ENCODE measurements around the gene RASGRP1. TPM values are rescaled to one million over a fixed set of nuclear protein-coding genes. Genes with fewer than 3 reads are reported as not detected.

Gene RASGRP1
- total and polyA plus RNA-seq, 7 experiments from 2014 or later = 77.6 to 182 (median 101) TPM

DNA sequence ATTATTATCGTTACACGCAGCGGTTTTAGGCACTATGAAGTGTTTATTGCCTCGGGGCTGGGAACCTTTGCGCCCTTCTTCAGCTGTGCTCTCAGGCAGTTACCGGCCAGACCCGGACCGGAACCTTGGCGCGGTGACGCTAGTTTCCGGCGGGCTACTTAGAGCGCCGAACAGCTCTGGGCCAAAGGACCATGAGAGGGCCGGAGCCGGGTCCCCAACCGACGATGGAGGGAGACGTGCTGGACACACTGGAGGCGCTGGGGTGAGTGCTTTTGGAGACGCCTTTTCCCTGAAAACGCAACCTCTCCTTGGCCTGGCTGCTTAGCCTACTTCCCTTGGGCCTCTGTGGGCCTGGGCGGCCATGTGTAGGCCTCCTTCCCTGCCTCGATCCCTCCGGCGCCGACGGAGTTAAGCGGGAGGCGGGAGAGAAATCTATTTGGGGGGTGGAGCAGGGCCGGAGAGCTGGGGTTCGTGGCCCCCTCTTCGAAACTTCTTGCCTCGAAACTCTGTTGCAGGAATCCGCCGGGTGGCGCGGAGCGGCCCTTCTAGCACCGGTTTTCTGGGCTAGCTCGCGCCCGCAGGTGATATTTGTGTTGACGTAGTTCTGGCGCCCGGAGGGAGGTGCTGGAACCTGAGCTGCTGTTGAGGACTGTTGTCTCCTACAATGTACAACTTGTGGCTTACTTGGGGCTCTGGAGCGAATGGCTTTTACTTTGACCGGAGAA, 110.5 kb downstream of the RASGRP1 start, which contains the start of gene FAM98B:
Gene FAM98B, plus strand, starts transcription at position 157 of the 725 bp plus-strand sequence. Its CDS starts 35 bp downstream, at position 192.
- DNase-seq (peak; percentile 73 to 94 (median 82)), ATAC-seq (peak; percentile 92)
- Mint-ChIP-seq H3K9me3 (no peaks in the 10 kb centered on the region), H3K4me1 (peaks cover 24 to 46% (median 36%) of the 10 kb centered on the region in 7 donors), H3K27me3 (peaks cover 0 to 19% (median 0%) of the 10 kb centered on the region in 5 donors), H3K36me3 (peaks cover 2 to 11% (median 4%) of the 10 kb centered on the region in 5 donors), H3K4me3 (peak within 1 kb of the TSS; percentile 86 to 99 (median 96)), H3K27ac (peak within 1 kb of the TSS; percentile 92 to 99 (median 95))
- ChIA-PET POLR2A (interaction anchor here (0.6 to 2.6 kb wide), 19 partner anchors 10 to 1328 kb away, joined by 3 to 23 read pairs (median 5); partner anchors contain the start of genes FSIP1 and RASGRP1), CTCF (interaction anchor here (0.5 to 3.6 kb wide), 12 partner anchors 14 to 409 kb away, joined by 3 to 31 read pairs (median 5); no protein-coding TSS in a partner anchor)
- H3K27ac ChIP-seq (ENCODE audit: low read depth, low read length) = peak within 1 kb of the TSS; percentile 95
- peaks cover 0 to 6% (median 0%) of the 10 kb centered on the region in 3 experiments for H3K36me3 ChIP-seq (ENCODE audit: control insufficient read depth in 2 of 3, insufficient read depth in 3 of 3, low read length in 3 of 3)
- peak within 1 kb of the TSS; percentile 98 for H3K4me3 ChIP-seq (ENCODE audit: low read length)
- intact Hi-C loops (cut with micrococcal nuclease) = loop anchor here in 1 of 2 donors (2.0 to 10.0 kb wide), 3 partner anchors 21 to 1879 kb away; partner anchors contain the start of genes CDIN1 and FSIP1
- H3K27me3 ChIP-seq (ENCODE audit: control insufficient read depth in 2 of 2, insufficient read depth in 2 of 2, low read length in 2 of 2) = no peaks in the 10 kb centered on the region
- H3K4me1 ChIP-seq (ENCODE audit: control insufficient read depth in 2 of 2, insufficient read depth in 2 of 2, low read length in 2 of 2) = peaks cover 13 to 22% of the 10 kb centered on the region in 2 donors
- no peaks in the 10 kb centered on the region for H3K9me3 ChIP-seq (ENCODE audit: control insufficient read depth in 2 of 3, low read length in 3 of 3)

DNA sequence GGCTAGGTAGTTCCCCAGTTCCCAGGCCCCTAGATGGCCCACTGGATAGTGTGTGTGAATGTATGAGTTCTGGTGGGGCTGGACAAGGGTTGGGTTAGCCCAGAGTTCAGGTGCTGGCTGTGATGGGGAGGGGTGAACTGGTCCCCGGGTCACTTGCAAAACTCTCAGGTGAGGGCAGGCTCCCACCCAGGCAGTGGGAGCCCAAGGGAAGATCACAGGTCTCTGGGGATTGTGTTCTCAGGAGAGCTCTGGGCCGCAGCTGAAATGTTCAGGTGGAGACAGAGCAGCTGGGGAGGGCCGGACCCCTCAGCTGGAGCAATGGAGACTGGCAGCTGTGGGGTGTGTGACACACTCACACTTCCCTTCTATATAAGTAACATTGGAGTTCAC, 123.5 kb downstream of the RASGRP1 start:
- no peak overlapping the region for H3K4me3 ChIP-seq (ENCODE audit: low read length)
- peak overlapping the region in 1 of 9 donors; percentile 11 for H3K27ac Mint-ChIP-seq
- ATAC-seq (no peak), DNase-seq (no peak)
- H3K27me3 Mint-ChIP-seq = peaks cover 18 to 47% (median 28%) of the 10 kb centered on the region in 5 donors
- H3K27me3 ChIP-seq (ENCODE audit: control insufficient read depth in 2 of 2, insufficient read depth in 2 of 2, low read length in 2 of 2) = no peaks in the 10 kb centered on the region
- H3K9me3 Mint-ChIP-seq = peaks cover 0 to 20% (median 2%) of the 10 kb centered on the region in 11 donors
- no peaks in the 10 kb centered on the region for H3K9me3 ChIP-seq (ENCODE audit: control insufficient read depth in 2 of 3, low read length in 3 of 3)
- H3K27ac ChIP-seq (ENCODE audit: low read depth, low read length) = no peak overlapping the region
- intact Hi-C loops (cut with micrococcal nuclease) = loop anchor here (5.0 to 10.0 kb wide), 4 partner anchors 36 to 1144 kb away; partner anchors contain the start of gene THBS1 (in 1 of the 2)
- CTCF ChIA-PET = interaction anchor here (0.5 to 4.5 kb wide), 12 partner anchors 13 to 1318 kb away, joined by 3 to 79 read pairs (median 13); partner anchors contain the start of gene FAM98B
- H3K4me3 Mint-ChIP-seq = peak overlapping the region in 1 of 10 donors; percentile 11
- no peaks in the 10 kb centered on the region for H3K4me1 ChIP-seq (ENCODE audit: control insufficient read depth in 2 of 2, insufficient read depth in 2 of 2, low read length in 2 of 2)
- H3K36me3 Mint-ChIP-seq = peaks cover 0 to 6% (median 0%) of the 10 kb centered on the region in 5 donors
- POLR2A ChIA-PET = interaction anchor here (2.1 kb wide), 1 partner anchor 258 kb away, joined by 6 read pairs; no protein-coding TSS in a partner anchor
- H3K4me1 Mint-ChIP-seq = peaks cover 0 to 15% (median 6%) of the 10 kb centered on the region in 7 donors
- no peaks in the 10 kb centered on the region for H3K36me3 ChIP-seq (ENCODE audit: control insufficient read depth in 2 of 3, insufficient read depth in 3 of 3, low read length in 3 of 3)

DNA sequence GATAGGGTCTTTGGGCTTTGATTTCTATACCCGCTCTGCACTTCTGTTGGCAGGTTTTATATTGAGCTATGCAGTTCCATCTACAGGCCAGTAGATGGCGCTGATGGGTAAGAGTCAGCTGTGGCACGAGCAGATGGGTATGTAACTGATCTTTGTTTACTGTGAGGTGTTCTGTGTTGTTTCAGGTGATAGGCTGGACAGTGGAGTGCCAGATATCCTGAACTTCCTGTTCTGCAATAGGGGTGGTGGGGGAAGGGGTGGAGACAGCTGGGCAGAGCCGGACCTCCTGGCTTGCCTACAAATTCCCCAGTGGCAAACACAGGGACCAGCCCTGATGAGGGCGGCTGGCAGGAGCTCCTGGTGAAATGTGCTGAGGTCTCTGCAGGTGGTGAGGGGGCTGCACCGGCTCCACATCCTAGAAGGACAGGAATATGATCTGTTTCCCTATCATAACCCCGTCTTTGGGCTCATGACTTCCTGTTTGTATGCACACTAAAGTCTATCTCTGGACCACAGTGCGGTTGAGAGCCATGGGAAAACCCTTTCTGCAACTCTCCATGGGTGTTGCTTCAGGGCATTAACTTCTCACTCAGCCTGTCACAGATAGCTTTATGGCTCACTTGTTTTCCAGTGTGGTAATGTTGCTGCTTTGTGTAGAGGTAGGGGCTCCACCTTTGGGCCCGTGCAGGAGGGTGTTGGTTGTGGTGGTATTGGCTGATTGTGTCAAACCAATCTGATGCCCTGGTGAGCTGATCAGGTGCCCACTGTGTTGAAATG, 124.1 kb downstream of the RASGRP1 start:
- intact Hi-C loops (cut with micrococcal nuclease) = loop anchor here (1.0 to 10.0 kb wide), 9 partner anchors 34 to 1317 kb away; partner anchors contain the start of gene THBS1 (in 1 of the 2)
- Histone ChIP-seq H3K36me3 (ENCODE audit: control insufficient read depth in 2 of 3, insufficient read depth in 3 of 3, low read length in 3 of 3) (no peaks in the 10 kb centered on the region), H3K9me3 (ENCODE audit: control insufficient read depth in 2 of 3, low read length in 3 of 3) (no peaks in the 10 kb centered on the region), H3K4me1 (ENCODE audit: control insufficient read depth in 2 of 2, insufficient read depth in 2 of 2, low read length in 2 of 2) (no peaks in the 10 kb centered on the region), H3K27me3 (ENCODE audit: control insufficient read depth in 2 of 2, insufficient read depth in 2 of 2, low read length in 2 of 2) (no peaks in the 10 kb centered on the region), H3K27ac (ENCODE audit: low read depth, low read length) (no peak overlapping the region), H3K4me3 (ENCODE audit: low read length) (no peak overlapping the region)
- ATAC-seq = peak; percentile 99
- Mint-ChIP-seq H3K4me1 (peaks cover 0 to 15% (median 6%) of the 10 kb centered on the region in 7 donors), H3K4me3 (peak overlapping the region in 1 of 10 donors; percentile 11), H3K27ac (peak overlapping the region in 5 of 9 donors; percentile 5 to 21 (median 16)), H3K27me3 (peaks cover 18 to 53% (median 33%) of the 10 kb centered on the region in 5 donors), H3K9me3 (peaks cover 0 to 20% (median 2%) of the 10 kb centered on the region in 11 donors), H3K36me3 (peaks cover 0 to 6% (median 0%) of the 10 kb centered on the region in 5 donors)
- DNase-seq = peak in 8 of 9 donors; percentile 33 to 72 (median 54)
- ChIA-PET CTCF (interaction anchor here (0.5 to 4.5 kb wide), 25 partner anchors 11 to 1319 kb away, joined by 3 to 79 read pairs (median 6); partner anchors contain the start of gene FAM98B), POLR2A (interaction anchor here (1.5 to 2.1 kb wide), 2 partner anchors 14 to 259 kb away, joined by 4 to 6 read pairs; partner anchors contain the start of gene FAM98B)

Other genes starting within 250 kb of the RASGRP1 start
- 10 to 100 TPM; 16.2 to 39.5 (median 27.6) TPM for gene FAM98B, start 110.7 kb downstream of the RASGRP1 start, total RNA-seq
- 1 to 10 TPM; 2.4 to 6.7 TPM for gene FAM98B, start 110.7 kb downstream of the RASGRP1 start, polyA plus RNA-seq

Data from naive thymus-derived CD4-positive, alpha-beta T cell (primary cell).